Lower lobe of right lung (tissue), 2 donors: ENCODE results near the gene MICU1. TPM values are rescaled to one million over a fixed set of nuclear protein-coding genes. Genes with fewer than 3 reads are reported as not detected.

Experiments
- ATAC-seq, 2 donors: fragments of 200-7000 bp; cut with Tn5 transposase; one replicate each; pipeline ENCODE4 v1.9.1; 2020 to 2022; ENCODE audit warnings: mild to moderate bottlenecking in 2 of 2, moderate library complexity in 2 of 2
- DNase-seq: peaks from one replicate; pipeline ENCODE4 v3.0.0-alpha.2; 2020
- H3K27ac ChIP-seq: fragments of 200-600 bp; one replicate; pipeline ENCODE4 v1.8.0; 2022
- H3K27me3 ChIP-seq: fragments of 200-600 bp; one replicate; pipeline ENCODE4 v1.8.0; 2022; ENCODE audit warnings: low read depth
- H3K36me3 ChIP-seq: fragments of 200-600 bp; one replicate; pipeline ENCODE4 v1.8.0; 2022; ENCODE audit warnings: mild to moderate bottlenecking
- H3K4me1 ChIP-seq: fragments of 200-600 bp; one replicate; pipeline ENCODE4 v1.8.0; 2022
- H3K4me3 ChIP-seq: fragments of 200-600 bp; one replicate; pipeline ENCODE4 v1.8.0; 2022; ENCODE audit warnings: mild to moderate bottlenecking
- H3K9me3 ChIP-seq: fragments of 200-600 bp; one replicate; pipeline ENCODE4 v1.8.0; 2022
- CTCF ChIP-seq: fragments of 200-600 bp; IDR thresholded peaks from one replicate; pipeline ENCODE4 v1.8.0; 2022; ENCODE audit warnings: antibody characterized with exemption, mild to moderate bottlenecking
- intact Hi-C: fragments of 100-400 bp; cut with DNase I; formaldehyde crosslinking; loops from one replicate; pipeline ENCODE4 v1.11.0; 2022
- total RNA-seq: library from RNA; stranded (reverse); fragmentation: NEBNext Ultra II Directional; extraction: Animal tissue kit (Norgen Biotek cat#: 25700); gene quantifications from one replicate; pipeline ENCODE4 v1.2.1, GENCODE V29; 2021
- donor health status: DM: no; HTN: yes; CAD: no; lungs with severe emphysema.

The MICU1 gene
- total RNA-seq, 1 donor from 2014 or later, result 57.1 TPM

- intact Hi-C loops, result no loop called here
- Histone ChIP-seq H3K4me3 (no peak overlapping the region), H3K36me3 (peaks cover 4% of the 10 kb centered on the region), H3K9me3 (no peaks in the 10 kb centered on the region), H3K4me1 (peaks cover 32% of the 10 kb centered on the region), H3K27ac (no peak overlapping the region), H3K27me3 (no peaks in the 10 kb centered on the region)
- DNase-seq, result no peak
- TF ChIP-seq CTCF, result no peak
- ATAC-seq, result no peak
These were observed 269.8 kb downstream of the MICU1 start for GRCh38 chr10:72356115-72356514.

GRCh38 chr10:72355214-72355555 lies 270.7 kb downstream of the MICU1 start:
- no peak for ATAC-seq
- TF ChIP-seq CTCF, result no peak
- intact Hi-C loops, result no loop called here
- Histone ChIP-seq H3K4me3 (peak overlapping the region; percentile 85), H3K9me3 (no peaks in the 10 kb centered on the region), H3K4me1 (peaks cover 34% of the 10 kb centered on the region), H3K36me3 (peaks cover 9% of the 10 kb centered on the region), H3K27ac (peak overlapping the region; percentile 94), H3K27me3 (no peaks in the 10 kb centered on the region)
- DNase-seq, result no peak

GRCh38 chr10:72354356-72355213 lies 271.3 kb downstream of the MICU1 start, which contains the start of gene DNAJB12:
Gene DNAJB12, minus strand, starts transcription at chr10:72354919. Its CDS starts 22 bp downstream, at chr10:72354897.
- intact Hi-C loops, result no loop called here
- Histone ChIP-seq H3K4me3 (peak within 1 kb of the TSS; percentile 85), H3K27me3 (no peaks in the 10 kb centered on the region), H3K4me1 (peaks cover 34% of the 10 kb centered on the region), H3K27ac (peak within 1 kb of the TSS; percentile 94), H3K36me3 (peaks cover 15% of the 10 kb centered on the region), H3K9me3 (no peaks in the 10 kb centered on the region)
- ATAC-seq (peak; percentile 96 to 97), DNase-seq (peak; percentile 94)
- TF ChIP-seq CTCF, result no peak

- Histone ChIP-seq H3K36me3 (peaks cover 21% of the 10 kb centered on the region), H3K4me3 (peak overlapping the region; percentile 85), H3K27ac (peak overlapping the region; percentile 94), H3K9me3 (no peaks in the 10 kb centered on the region), H3K4me1 (peaks cover 34% of the 10 kb centered on the region), H3K27me3 (no peaks in the 10 kb centered on the region)
- DNase-seq (no peak), ATAC-seq (peak; percentile 17 to 22)
- TF ChIP-seq CTCF, result no peak
- intact Hi-C loops, result no loop called here
These were observed 271.9 kb downstream of the MICU1 start for GRCh38 chr10:72353965-72354355.

- ATAC-seq (peak in 1 of 2 donors; percentile 1), DNase-seq (no peak)
- Histone ChIP-seq H3K4me1 (peaks cover 34% of the 10 kb centered on the region), H3K27ac (peak overlapping the region; percentile 94), H3K27me3 (no peaks in the 10 kb centered on the region), H3K36me3 (peaks cover 28% of the 10 kb centered on the region), H3K9me3 (no peaks in the 10 kb centered on the region), H3K4me3 (peak overlapping the region; percentile 85)
- intact Hi-C loops, result no loop called here
- no peak for TF ChIP-seq CTCF
These were observed 272.6 kb downstream of the MICU1 start for GRCh38 chr10:72353028-72353964.
